Coronary artery (tissue), 2 donors: Measurements from ENCODE around the gene ANKHD1.
A peak's percentile ranks its signal among the peaks of the same experiment; 100 is the strongest.

Experiments used
- DNase-seq: peaks from one replicate; pipeline ENCODE4 v3.0.0-alpha.2; 2017; ENCODE audit warnings: low spot score
- H3K27ac ChIP-seq, 2 donors: fragments of 200-600 bp; sonication (generic); one replicate each; pipeline ENCODE4 v1.5.1; 2016 to 2019
- H3K4me3 ChIP-seq: fragments of 200-600 bp; sonication (generic); 2 replicates; pipeline ENCODE4 v1.5.1; 2016; ENCODE audit warnings: mild to moderate bottlenecking, moderate library complexity
- CTCF ChIP-seq: fragments of 200-600 bp; sonication (generic); IDR thresholded peaks from one replicate; pipeline ENCODE4 v1.5.1; 2019; ENCODE audit warnings: antibody characterized with exemption

The ANKHD1 gene

GRCh38 chr5:140548791-140549190, 147.2 kb downstream of the ANKHD1 start:
- Histone ChIP-seq H3K27ac (peak overlapping the region; percentile 99), H3K4me3 (peak overlapping the region; percentile 88)
- no peak for TF ChIP-seq CTCF
- DNase-seq = no peak

GRCh38 chr5:140549237-140550144, 147.9 kb downstream of the ANKHD1 start:
- peak overlapping the region; percentile 99 for H3K27ac ChIP-seq
- no peak overlapping the region for H3K4me3 ChIP-seq
- DNase-seq = no peak
- TF ChIP-seq CTCF = no peak

DNA sequence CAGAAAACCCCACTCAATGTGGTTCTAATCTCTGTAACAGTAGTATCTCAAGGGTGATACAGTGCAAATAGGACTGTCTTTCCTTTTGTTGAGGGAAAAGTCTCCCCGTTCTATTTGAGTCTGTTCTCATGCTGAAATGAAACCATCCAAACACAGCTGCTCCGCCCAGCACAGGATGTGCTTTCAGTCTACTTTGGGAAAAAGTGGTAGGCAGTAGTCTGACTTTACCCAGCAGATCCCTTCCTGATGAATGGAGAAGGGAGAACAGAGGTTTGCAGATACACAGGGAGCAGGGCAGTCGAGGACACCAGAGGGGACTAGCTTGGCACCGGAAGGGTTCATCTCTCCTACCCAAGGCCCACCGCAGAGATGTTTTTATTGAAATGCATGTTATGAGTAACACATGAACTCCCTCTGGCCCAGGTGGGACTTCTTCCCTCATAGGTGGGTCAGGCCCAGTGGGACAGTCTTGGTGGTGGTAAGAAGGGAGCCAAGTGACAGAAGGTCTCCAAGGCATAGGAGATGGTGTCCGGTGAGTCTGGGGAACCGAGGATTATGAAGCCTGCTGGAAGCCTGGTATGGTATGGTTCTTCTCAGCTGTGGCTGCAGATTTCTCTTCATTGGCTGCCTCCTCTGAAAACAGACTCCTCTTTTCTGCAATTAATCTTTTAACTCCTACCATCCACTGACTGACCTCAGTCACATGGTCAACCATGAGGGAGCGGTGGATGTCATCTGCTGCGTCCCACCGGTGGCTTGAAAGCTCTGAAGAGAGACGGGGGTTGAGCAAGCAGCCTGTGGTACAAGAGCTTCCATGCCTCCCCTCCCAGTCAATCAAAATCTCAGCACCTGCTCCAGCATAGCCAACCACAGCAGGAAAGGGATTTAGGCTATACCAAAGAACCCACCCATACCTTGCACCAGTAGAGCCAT, 148.8 kb downstream of the ANKHD1 start:
- Histone ChIP-seq H3K27ac (peak overlapping the region; percentile 99), H3K4me3 (no peak overlapping the region)
- DNase-seq = no peak
- no peak for TF ChIP-seq CTCF

DNA sequence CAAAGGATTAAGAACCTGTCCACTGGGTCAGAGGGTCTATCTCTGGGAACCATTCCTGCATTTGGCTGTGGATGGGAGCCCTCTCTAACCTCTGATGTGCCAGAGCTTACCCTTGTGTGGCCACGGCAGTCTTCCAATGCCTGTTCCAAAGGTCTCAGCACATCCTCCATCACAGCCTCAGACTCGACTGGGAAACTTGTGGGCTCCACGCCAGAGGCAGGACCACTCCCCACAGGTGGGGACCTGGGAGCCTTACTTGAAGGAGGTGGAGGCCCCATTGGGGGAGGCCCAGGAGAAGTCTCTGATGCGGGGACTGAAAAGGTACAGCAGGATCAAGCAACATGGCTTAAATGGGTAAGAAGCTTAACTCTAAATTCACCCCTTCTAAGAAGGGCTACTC, 150.2 kb downstream of the ANKHD1 start:
- no peak for TF ChIP-seq CTCF
- Histone ChIP-seq H3K27ac (no peak overlapping the region), H3K4me3 (no peak overlapping the region)
- no peak for DNase-seq

DNA sequence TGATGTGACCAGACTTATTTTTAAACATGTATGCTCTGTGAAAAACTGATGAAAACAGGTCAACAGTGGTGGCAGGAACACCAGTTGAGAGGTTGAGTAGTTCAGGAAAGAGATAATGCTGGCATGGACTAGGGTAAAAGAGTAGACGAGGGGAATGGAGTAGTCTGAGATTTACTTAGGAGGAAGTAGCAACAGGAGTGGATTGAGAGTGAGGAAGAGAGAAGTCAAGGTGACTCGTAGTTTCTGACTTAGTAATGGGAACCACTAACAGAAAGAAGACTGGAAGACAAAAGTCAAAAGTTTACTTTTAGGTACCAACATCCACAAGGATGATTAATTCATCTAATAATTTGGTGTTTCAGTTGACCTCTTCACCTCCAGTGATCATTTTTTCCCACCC, 152.0 kb downstream of the ANKHD1 start:
- TF ChIP-seq CTCF = no peak
- no peak for DNase-seq
- H3K4me3 ChIP-seq = no peak overlapping the region
- H3K27ac ChIP-seq = no peak overlapping the region

- H3K4me3 ChIP-seq = no peak overlapping the region
- no peak overlapping the region for H3K27ac ChIP-seq
- no peak for DNase-seq
Observed at GRCh38 chr5:140554454-140554853, 152.8 kb downstream of the ANKHD1 start.

More at GRCh38 chr5:140554454-140554853, 152.8 kb downstream of the ANKHD1 start:
- TF ChIP-seq CTCF = no peak
